ENCODE results near the gene TMEM92.

- TF ChIP-seq CTCF (IDR thresholded peaks at IDR 0.05; ENCODE audit: low read depth, low read length) (no peak), EZH2phosphoT487 (IDR thresholded peaks at IDR 0.05; ENCODE audit: low read depth) (no peak)
These were observed 2.5 kb downstream of the TMEM92 start for GRCh38 chr17:50276588-50277356.

All from OCI-LY3 (cell line).